GM21360 (cell line): Measurements from ENCODE around the gene ATP4A.
"Not testable (repeated sequence)": the region's sequence is repeated elsewhere in the genome, so short reads cannot be mapped to it uniquely, and the experiment has no call there.

Source experiments
- ATAC-seq: cut with Tn5 transposase; IDR thresholded peaks from one replicate; pipeline ENCODE4 v1.9.1; 2021; ENCODE audit warnings: mild to moderate bottlenecking, moderate library complexity; ENCODE audit not compliant: unreplicated experiment

The ATP4A gene

GRCh38 chr19:35563207-35563829 lies at the start of gene ATP4A:
ATP4A (minus strand) TSS chr19:35563658; CDS start chr19:35563629, 29 bp downstream.
- ATAC-seq, result no peak

- ATAC-seq, result peak; percentile 61
Observed at GRCh38 chr19:35612559-35613321, 49.3 kb upstream of the ATP4A start, which contains the start of gene HAUS5. HAUS5 (plus strand) TSS chr19:35612735; CDS start chr19:35612795, 60 bp downstream.

- ATAC-seq, result no peak
Observed at GRCh38 chr19:35612224-35612558, 48.7 kb upstream of the ATP4A start.

- ATAC-seq, result no peak
Observed at GRCh38 chr19:35609851-35610353, 46.4 kb upstream of the ATP4A start.

- ATAC-seq, result no peak
Observed at GRCh38 chr19:35608251-35608650, 44.8 kb upstream of the ATP4A start.

- no peak for ATAC-seq
Observed at GRCh38 chr19:35607661-35608060, 44.2 kb upstream of the ATP4A start.

- not testable (repeated sequence) for ATAC-seq
Observed at GRCh38 chr19:35607170-35607569, 43.7 kb upstream of the ATP4A start.

GRCh38 chr19:35604436-35604835 lies 41.0 kb upstream of the ATP4A start:
- ATAC-seq, result not testable (repeated sequence)

- ATAC-seq, result no peak
Observed at GRCh38 chr19:35601971-35602370, 38.5 kb upstream of the ATP4A start.

- ATAC-seq, result peak; percentile 82
Observed at GRCh38 chr19:35596366-35596999, 33.0 kb upstream of the ATP4A start.

GRCh38 chr19:35595928-35596327 lies 32.5 kb upstream of the ATP4A start:
- ATAC-seq, result no peak

- ATAC-seq, result not testable (repeated sequence)
Observed at GRCh38 chr19:35595026-35595425, 31.6 kb upstream of the ATP4A start.

GRCh38 chr19:35592226-35592625 lies 28.8 kb upstream of the ATP4A start:
- ATAC-seq, result no peak

GRCh38 chr19:35590875-35591274 lies 27.4 kb upstream of the ATP4A start:
- ATAC-seq, result no peak

GRCh38 chr19:35587321-35587720 lies 23.9 kb upstream of the ATP4A start:
- ATAC-seq, result no peak

GRCh38 chr19:35585848-35586247 lies 22.4 kb upstream of the ATP4A start, which contains the start of gene PMIS2:
PMIS2 (plus strand) TSS chr19:35586173; CDS start chr19:35586260, 87 bp downstream.
- no peak for ATAC-seq

- no peak for ATAC-seq
Observed at GRCh38 chr19:35582760-35583159, 19.3 kb upstream of the ATP4A start.

- ATAC-seq, result no peak
Observed at GRCh38 chr19:35578707-35579106, 15.2 kb upstream of the ATP4A start.

- ATAC-seq, result no peak
Observed at GRCh38 chr19:35577918-35578317, 14.5 kb upstream of the ATP4A start.

GRCh38 chr19:35571406-35571965 lies 8.0 kb upstream of the ATP4A start:
- ATAC-seq, result no peak

GRCh38 chr19:35569281-35569781 lies 5.9 kb upstream of the ATP4A start:
- ATAC-seq, result no peak
